Thymus (tissue), 14 donors: ENCODE measurements around the gene HAUS6. TPM values are rescaled to one million over a fixed set of nuclear protein-coding genes. Genes with fewer than 3 reads are reported as not detected.
"Not testable (repeated sequence)": the region's sequence is repeated elsewhere in the genome, so short reads cannot be mapped to it uniquely, and the experiment has no call there.

Source experiments
- DNase-seq, 9 donors: peaks; one replicate each; pipeline ENCODE4 v3.0.0-alpha.2; 2013; ENCODE audit warnings: low spot score in 9 of 9, low read depth in 6 of 9, missing footprints in 1 of 9
- H3K27ac ChIP-seq, 2 donors: one replicate each; pipeline ENCODE4 v1.5.1; 2013; ENCODE audit warnings: control low read depth in 1 of 2, low read depth in 1 of 2, low read length in 1 of 2, mild to moderate bottlenecking in 1 of 2, moderate library complexity in 1 of 2
- H3K27me3 ChIP-seq, 2 donors: one replicate each; pipeline ENCODE4 v1.5.1; 2013; ENCODE audit warnings: low read length in 1 of 2; ENCODE audit not compliant: control insufficient read depth in 2 of 2, insufficient read depth in 1 of 2
- H3K36me3 ChIP-seq, 2 donors: one replicate each; pipeline ENCODE4 v1.5.1; 2013; ENCODE audit warnings: low read length in 1 of 2, mild to moderate bottlenecking in 1 of 2, moderate library complexity in 1 of 2; ENCODE audit not compliant: control insufficient read depth in 2 of 2, insufficient read depth in 2 of 2
- H3K4me1 ChIP-seq, 2 donors: one replicate each; pipeline ENCODE4 v1.5.1; 2013; ENCODE audit warnings: low read length in 2 of 2; ENCODE audit not compliant: control insufficient read depth in 2 of 2, insufficient read depth in 2 of 2
- H3K4me3 ChIP-seq, 2 donors: one replicate each; pipeline ENCODE4 v1.5.1; 2013; ENCODE audit warnings: low read length in 2 of 2, control low read depth in 1 of 2, mild to moderate bottlenecking in 1 of 2
- H3K9me3 ChIP-seq, 2 donors: one replicate each; pipeline ENCODE4 v1.5.1; 2013; ENCODE audit warnings: low read length in 1 of 2, mild to moderate bottlenecking in 1 of 2; ENCODE audit not compliant: control insufficient read depth in 2 of 2, insufficient read depth in 1 of 2
- WGBS: extraction: QIAGEN DNeasy Blood & Tissue Kit; methylation state at CpG from one replicate; pipeline ENCODE4 v1.1.7; 2013; 5-methylcytosine and 5-hydroxymethylcytosine counted together
- long read RNA-seq, 10 donors: transcript quantifications; one replicate each; lab custom pipeline, GENCODE V29; 2026
- polyA plus RNA-seq: library from polyadenylated mRNA; stranded (reverse); fragments of 200-250 nt; gene quantifications from one replicate; pipeline ENCODE4 v1.2.3, GENCODE V29; 2013
- total RNA-seq: library from RNA; stranded (reverse); fragments of 120-200 nt; gene quantifications from one replicate; pipeline ENCODE4 v1.2.4, GENCODE V29; 2013
- donor health status: healthy.

The HAUS6 gene
- total RNA-seq: 23.8 TPM
- polyA plus RNA-seq: 10.8 TPM
- long read RNA-seq, donor 1: 0 reads
- long read RNA-seq, donor 2: 0 reads
- long read RNA-seq, donor 3, full-length matches to known transcripts: 3 of 3 reads
- long read RNA-seq, donor 3, partial matches to known transcripts: 0 of 3 reads
- long read RNA-seq, donor 3, other reads (novel, unspliced or antisense): 0 of 3 reads
- long read RNA-seq, donor 4: 0 reads
- long read RNA-seq, donor 5, full-length matches to known transcripts: 3 of 3 reads
- long read RNA-seq, donor 5, partial matches to known transcripts: 0 of 3 reads
- long read RNA-seq, donor 5, other reads (novel, unspliced or antisense): 0 of 3 reads
- long read RNA-seq, donor 6: 0 reads
- long read RNA-seq, donor 7, full-length matches to known transcripts: 3 of 3 reads
- long read RNA-seq, donor 7, partial matches to known transcripts: 0 of 3 reads
- long read RNA-seq, donor 7, other reads (novel, unspliced or antisense): 0 of 3 reads
- long read RNA-seq, donor 8, full-length matches to known transcripts: 1 of 1 reads
- long read RNA-seq, donor 8, partial matches to known transcripts: 0 of 1 reads
- long read RNA-seq, donor 8, other reads (novel, unspliced or antisense): 0 of 1 reads
- long read RNA-seq, donor 9, full-length matches to known transcripts: 6 of 6 reads
- long read RNA-seq, donor 9, partial matches to known transcripts: 0 of 6 reads
- long read RNA-seq, donor 9, other reads (novel, unspliced or antisense): 0 of 6 reads
- long read RNA-seq, donor 10: 0 reads

GRCh38 chr9:19102631-19103345 lies at the start of gene HAUS6:
Gene HAUS6 (minus strand): TSS chr9:19102904. CDS start chr9:19102651, 253 bp downstream.
- WGBS: 5% methylated on average over 46 of the region's 46 CpGs
- peaks cover 0 to 6% of the 10 kb centered on the region in 2 donors for H3K36me3 ChIP-seq

GRCh38 chr9:19152160-19152498 lies 49.4 kb upstream of the HAUS6 start:
- peaks cover 14 to 16% of the 10 kb centered on the region in 2 donors for H3K4me1 ChIP-seq
- H3K36me3 ChIP-seq, DNase-seq, H3K27ac ChIP-seq, H3K27me3 ChIP-seq, H3K4me3 ChIP-seq, H3K9me3 ChIP-seq: not testable (repeated sequence)
- 93% methylated on average over 2 of the region's 2 CpGs for WGBS

More at GRCh38 chr9:19102631-19103345, at the start of gene HAUS6:
- peaks cover 7 to 17% of the 10 kb centered on the region in 2 donors for H3K4me1 ChIP-seq
- peak within 1 kb of the TSS; percentile 93 to 97 for H3K27ac ChIP-seq
- H3K27me3 ChIP-seq: no peaks in the 10 kb centered on the region
- DNase-seq: peak; percentile 91 to 98 (median 96)
- peak within 1 kb of the TSS; percentile 64 to 92 for H3K4me3 ChIP-seq
- H3K9me3 ChIP-seq: no peaks in the 10 kb centered on the region

GRCh38 chr9:19151425-19152159 lies 48.9 kb upstream of the HAUS6 start:
- WGBS: 89% methylated on average over 5 of the region's 5 CpGs
- Histone ChIP-seq H3K4me1 (peaks cover 14 to 16% of the 10 kb centered on the region in 2 donors), H3K27me3 (no peaks in the 10 kb centered on the region), H3K36me3 (no peaks in the 10 kb centered on the region), H3K27ac (no peak overlapping the region), H3K4me3 (no peak overlapping the region), H3K9me3 (no peaks in the 10 kb centered on the region)
- DNase-seq: no peak

- 90% methylated on average over 3 of the region's 3 CpGs for WGBS
- H3K27me3 ChIP-seq: no peaks in the 10 kb centered on the region
- no peak overlapping the region for H3K4me3 ChIP-seq
- H3K4me1 ChIP-seq: no peaks in the 10 kb centered on the region
- DNase-seq: no peak
- H3K27ac ChIP-seq: no peak overlapping the region
- no peaks in the 10 kb centered on the region for H3K9me3 ChIP-seq
- H3K36me3 ChIP-seq: no peaks in the 10 kb centered on the region
Measured at GRCh38 chr9:19149230-19149629, 46.5 kb upstream of the HAUS6 start.

- WGBS: 94% methylated on average over 5 of the region's 5 CpGs
- H3K27ac ChIP-seq: no peak overlapping the region
- H3K27me3 ChIP-seq: no peaks in the 10 kb centered on the region
- DNase-seq: no peak
- no peaks in the 10 kb centered on the region for H3K36me3 ChIP-seq
- no peak overlapping the region for H3K4me3 ChIP-seq
- no peaks in the 10 kb centered on the region for H3K4me1 ChIP-seq
- no peaks in the 10 kb centered on the region for H3K9me3 ChIP-seq
Measured at GRCh38 chr9:19148187-19148586, 45.5 kb upstream of the HAUS6 start.

GRCh38 chr9:19146441-19147024 lies 43.8 kb upstream of the HAUS6 start:
- Histone ChIP-seq H3K4me3 (no peak overlapping the region), H3K27me3 (no peaks in the 10 kb centered on the region), H3K27ac (no peak overlapping the region), H3K9me3 (no peaks in the 10 kb centered on the region), H3K36me3 (no peaks in the 10 kb centered on the region), H3K4me1 (no peaks in the 10 kb centered on the region)
- DNase-seq: no peak
- 96% methylated on average over 7 of the region's 7 CpGs for WGBS

GRCh38 chr9:19145881-19146280 lies 43.2 kb upstream of the HAUS6 start:
- no peak overlapping the region for H3K27ac ChIP-seq
- no peaks in the 10 kb centered on the region for H3K4me1 ChIP-seq
- no peaks in the 10 kb centered on the region for H3K27me3 ChIP-seq
- H3K36me3 ChIP-seq: no peaks in the 10 kb centered on the region
- no peak for DNase-seq
- no peaks in the 10 kb centered on the region for H3K9me3 ChIP-seq
- 84% methylated on average over 5 of the region's 5 CpGs for WGBS
- H3K4me3 ChIP-seq: no peak overlapping the region

GRCh38 chr9:19140259-19140658 lies 37.6 kb upstream of the HAUS6 start:
- no peak for DNase-seq
- Histone ChIP-seq H3K27me3 (no peaks in the 10 kb centered on the region), H3K4me3 (no peak overlapping the region), H3K4me1 (no peaks in the 10 kb centered on the region), H3K27ac (no peak overlapping the region), H3K9me3 (no peaks in the 10 kb centered on the region), H3K36me3 (no peaks in the 10 kb centered on the region)
- 98% methylated on average over 6 of the region's 6 CpGs for WGBS
